Nephron (organoid): ENCODE measurements around the gene PTPRG.
A peak's percentile ranks its signal among the peaks of the same experiment; 100 is the strongest.

ENCODE experiments used
- H3K27ac Mint-ChIP-seq, 3 experiments: 2 replicates each; pipeline ENCODE4 v1.8.0; 2020; ENCODE audit warnings: mixed read lengths in 3 of 3, mild to moderate bottlenecking in 2 of 3, moderate library complexity in 1 of 3
- H3K27me3 Mint-ChIP-seq: 2 replicates; pipeline ENCODE4 v1.8.0; 2021; ENCODE audit warnings: low read depth, mild to moderate bottlenecking, moderate library complexity, mixed read lengths
- H3K36me3 Mint-ChIP-seq: 2 replicates; pipeline ENCODE4 v1.8.0; 2020; ENCODE audit warnings: low read depth, mixed read lengths
- H3K4me1 Mint-ChIP-seq: 2 replicates; pipeline ENCODE4 v1.8.0; 2020; ENCODE audit warnings: mixed read lengths
- H3K4me3 Mint-ChIP-seq, 3 experiments: 2 replicates each; pipeline ENCODE4 v1.8.0; 2020; ENCODE audit warnings: mild to moderate bottlenecking in 3 of 3, mixed read lengths in 3 of 3, moderate library complexity in 2 of 3
- H3K9me3 Mint-ChIP-seq: 2 replicates; pipeline ENCODE4 v1.8.0; 2020; ENCODE audit warnings: mixed read lengths
- TF ChIP-seq, protein P1 (sequence below), 3 experiments: fragments of 200-600 bp; sonication (generic); IDR thresholded peaks; one replicate each; pipeline ENCODE4 v1.5.0; 2021; ENCODE audit warnings: antibody characterized with exemption in 3 of 3; ENCODE audit not compliant: unreplicated experiment in 3 of 3

The PTPRG gene

DNA sequence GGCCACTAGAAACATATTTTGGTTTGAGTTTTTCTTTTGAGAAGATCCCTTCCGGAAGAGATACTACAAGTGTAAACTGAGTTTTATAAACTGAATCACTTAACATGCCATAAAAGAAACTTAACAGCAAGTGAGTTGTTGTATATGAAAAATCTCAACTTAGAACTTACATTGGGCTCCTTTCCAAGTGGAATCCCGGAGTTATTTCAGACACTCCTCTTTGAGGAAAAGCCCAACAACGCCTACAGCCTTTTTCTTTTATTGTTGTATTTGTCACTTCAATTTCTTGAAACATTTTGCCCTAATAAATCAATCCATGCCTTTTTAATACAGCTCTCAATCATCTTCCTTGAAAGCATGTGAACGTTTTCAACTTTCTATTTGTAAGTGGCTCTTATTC, 674.6 kb downstream of the PTPRG start:
- Mint-ChIP-seq H3K4me3 (no peak overlapping the region), H3K4me1 (peaks cover 33% of the 10 kb centered on the region), H3K27ac (no peak overlapping the region), H3K27me3 (no peaks in the 10 kb centered on the region), H3K9me3 (no peaks in the 10 kb centered on the region), H3K36me3 (no peaks in the 10 kb centered on the region)
- TF ChIP-seq, protein P1, sequence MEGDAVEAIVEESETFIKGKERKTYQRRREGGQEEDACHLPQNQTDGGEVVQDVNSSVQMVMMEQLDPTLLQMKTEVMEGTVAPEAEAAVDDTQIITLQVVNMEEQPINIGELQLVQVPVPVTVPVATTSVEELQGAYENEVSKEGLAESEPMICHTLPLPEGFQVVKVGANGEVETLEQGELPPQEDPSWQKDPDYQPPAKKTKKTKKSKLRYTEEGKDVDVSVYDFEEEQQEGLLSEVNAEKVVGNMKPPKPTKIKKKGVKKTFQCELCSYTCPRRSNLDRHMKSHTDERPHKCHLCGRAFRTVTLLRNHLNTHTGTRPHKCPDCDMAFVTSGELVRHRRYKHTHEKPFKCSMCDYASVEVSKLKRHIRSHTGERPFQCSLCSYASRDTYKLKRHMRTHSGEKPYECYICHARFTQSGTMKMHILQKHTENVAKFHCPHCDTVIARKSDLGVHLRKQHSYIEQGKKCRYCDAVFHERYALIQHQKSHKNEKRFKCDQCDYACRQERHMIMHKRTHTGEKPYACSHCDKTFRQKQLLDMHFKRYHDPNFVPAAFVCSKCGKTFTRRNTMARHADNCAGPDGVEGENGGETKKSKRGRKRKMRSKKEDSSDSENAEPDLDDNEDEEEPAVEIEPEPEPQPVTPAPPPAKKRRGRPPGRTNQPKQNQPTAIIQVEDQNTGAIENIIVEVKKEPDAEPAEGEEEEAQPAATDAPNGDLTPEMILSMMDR (IDR thresholded peaks at IDR 0.05; ENCODE audit: unreplicated experiment in 3 of 3) = no peak

DNA sequence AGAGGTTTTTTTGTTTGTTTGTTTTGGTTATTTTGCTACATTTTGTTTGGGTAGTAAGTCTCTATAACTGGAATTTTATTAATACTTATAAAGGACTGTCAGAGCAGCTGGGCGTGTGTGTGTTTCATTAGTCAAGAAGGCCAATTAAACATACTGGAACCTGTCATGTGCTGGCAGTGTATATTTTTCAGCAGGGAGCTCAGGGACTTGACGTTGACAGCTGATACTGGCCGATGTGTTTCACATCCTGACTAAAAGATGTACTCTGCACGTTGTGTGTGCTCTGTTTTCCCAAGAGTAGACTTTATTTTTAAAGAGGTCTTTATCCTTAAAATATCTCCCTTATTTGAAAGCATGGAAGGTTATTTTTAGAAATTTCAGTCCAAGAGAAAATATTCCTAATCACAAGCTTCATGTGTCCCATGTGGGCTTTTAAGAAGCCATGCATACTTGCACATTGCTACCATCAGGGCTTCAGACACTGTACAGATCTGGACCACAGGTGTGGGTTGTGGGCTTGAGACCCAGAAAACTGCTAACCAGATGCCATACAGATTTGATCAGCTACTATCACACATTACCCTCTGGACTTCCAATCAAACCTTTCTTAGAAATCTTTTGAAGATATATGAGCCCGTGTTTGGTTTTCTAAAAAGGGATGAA, 676.0 kb downstream of the PTPRG start:
- no peak overlapping the region for H3K4me3 Mint-ChIP-seq
- H3K9me3 Mint-ChIP-seq = no peaks in the 10 kb centered on the region
- no peaks in the 10 kb centered on the region for H3K36me3 Mint-ChIP-seq
- no peaks in the 10 kb centered on the region for H3K27me3 Mint-ChIP-seq
- TF ChIP-seq, protein P1 (IDR thresholded peaks at IDR 0.05; ENCODE audit: unreplicated experiment in 3 of 3) = no peak
- no peak overlapping the region for H3K27ac Mint-ChIP-seq
- H3K4me1 Mint-ChIP-seq = peaks cover 39% of the 10 kb centered on the region

DNA sequence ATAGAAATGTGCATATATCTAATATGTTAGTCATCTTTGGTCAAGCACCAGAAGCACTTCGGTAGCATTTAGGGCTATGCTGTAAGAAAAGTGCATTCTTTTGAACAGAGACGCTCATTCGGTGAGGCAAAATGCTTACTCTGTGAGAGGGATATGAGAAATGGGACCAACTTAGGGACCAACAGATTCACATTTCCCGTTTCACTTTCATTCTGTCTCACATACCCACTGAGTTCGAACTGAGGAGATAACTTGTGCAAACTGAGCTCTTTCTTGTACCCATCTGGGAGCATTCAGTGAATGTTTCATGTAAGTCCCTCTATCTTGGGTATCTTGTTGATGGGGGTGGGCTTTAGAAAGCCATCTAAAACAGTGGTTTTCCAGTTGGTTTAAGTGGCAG, 676.6 kb downstream of the PTPRG start:
- no peaks in the 10 kb centered on the region for H3K27me3 Mint-ChIP-seq
- no peak overlapping the region for H3K27ac Mint-ChIP-seq
- H3K36me3 Mint-ChIP-seq = no peaks in the 10 kb centered on the region
- no peaks in the 10 kb centered on the region for H3K9me3 Mint-ChIP-seq
- no peak overlapping the region for H3K4me3 Mint-ChIP-seq
- TF ChIP-seq, protein P1 (IDR thresholded peaks at IDR 0.05; ENCODE audit: unreplicated experiment in 3 of 3) = no peak
- peaks cover 39% of the 10 kb centered on the region for H3K4me1 Mint-ChIP-seq

DNA sequence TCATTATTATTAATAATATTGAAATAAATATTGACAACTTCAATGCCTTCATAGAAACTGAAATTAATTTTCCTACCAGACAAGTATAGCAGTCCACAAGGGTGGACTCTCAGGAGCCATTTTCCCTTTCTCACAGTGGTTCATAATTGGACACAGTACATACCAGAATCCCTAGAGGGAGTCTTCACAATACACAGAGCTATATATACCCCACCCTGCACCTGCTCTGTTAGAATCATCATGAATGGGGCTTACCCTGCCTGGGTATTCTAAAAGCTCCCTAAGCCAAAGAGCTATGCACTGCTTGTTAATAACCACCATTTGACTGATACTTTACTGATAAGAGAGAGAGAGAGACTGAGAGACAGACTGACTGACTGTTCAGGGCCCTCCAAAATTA, 677.1 kb downstream of the PTPRG start:
- Mint-ChIP-seq H3K36me3 (no peaks in the 10 kb centered on the region), H3K4me1 (peaks cover 36% of the 10 kb centered on the region), H3K4me3 (no peak overlapping the region), H3K9me3 (no peaks in the 10 kb centered on the region), H3K27me3 (no peaks in the 10 kb centered on the region), H3K27ac (no peak overlapping the region)
- TF ChIP-seq, protein P1 (IDR thresholded peaks at IDR 0.05; ENCODE audit: unreplicated experiment in 3 of 3) = no peak

DNA sequence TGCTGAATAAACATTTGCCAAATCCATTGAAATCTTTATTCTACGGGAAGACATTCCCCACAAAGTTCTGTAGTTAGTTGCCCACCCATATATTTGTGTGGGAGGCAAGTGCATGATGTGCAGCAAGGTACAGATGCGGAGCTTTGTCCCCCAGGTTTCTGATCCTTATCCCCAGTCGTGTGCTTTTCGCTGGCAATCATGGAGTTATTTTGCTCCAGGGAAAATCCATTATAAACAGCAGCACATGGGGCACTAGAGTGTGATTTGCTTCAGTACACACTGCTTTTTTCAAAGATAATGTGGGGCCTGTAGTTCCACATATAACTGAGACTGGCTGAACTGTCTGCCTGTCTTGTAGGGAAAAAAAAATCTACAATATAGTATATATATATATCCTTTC, 679.9 kb downstream of the PTPRG start:
- Mint-ChIP-seq H3K36me3 (peaks cover 13% of the 10 kb centered on the region), H3K9me3 (no peaks in the 10 kb centered on the region), H3K27ac (peak overlapping the region in 1 of 3 experiments; percentile 21), H3K4me3 (no peak overlapping the region), H3K27me3 (no peaks in the 10 kb centered on the region), H3K4me1 (peaks cover 26% of the 10 kb centered on the region)
- TF ChIP-seq, protein P1 (IDR thresholded peaks at IDR 0.05; ENCODE audit: unreplicated experiment in 3 of 3) = no peak

DNA sequence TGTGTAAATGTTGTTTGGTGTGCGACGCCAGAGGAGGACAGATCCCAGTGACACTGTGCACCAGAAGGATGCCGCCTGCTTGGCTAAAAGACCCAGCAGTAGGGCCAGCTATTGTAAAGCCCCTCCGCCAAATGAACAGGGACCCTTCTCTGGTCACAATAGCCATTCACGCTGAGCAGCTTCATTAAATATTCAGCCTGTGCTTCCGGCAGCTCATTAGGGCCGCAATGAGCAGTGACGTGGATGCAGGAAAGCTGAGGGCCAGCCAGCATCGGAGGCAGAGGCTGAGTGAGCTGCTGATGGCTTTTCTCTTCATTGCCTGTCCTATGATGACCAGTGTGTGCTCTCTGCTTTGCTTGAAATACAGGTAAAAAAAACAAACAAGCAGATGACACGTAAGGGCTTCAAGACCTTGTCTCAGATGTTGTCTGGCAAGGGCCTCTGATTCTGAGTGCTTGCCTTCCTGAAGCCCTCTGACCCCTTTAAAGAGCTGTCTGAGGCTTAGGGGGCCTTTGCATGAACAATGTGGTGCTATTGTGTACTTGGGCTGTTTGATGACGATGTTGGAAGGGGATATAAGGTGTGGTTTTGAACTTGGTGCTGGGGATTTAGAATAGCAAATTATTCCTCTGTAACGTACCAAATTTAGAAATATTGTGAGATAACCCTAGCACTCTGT, 681.6 kb downstream of the PTPRG start:
- H3K4me3 Mint-ChIP-seq = no peak overlapping the region
- no peaks in the 10 kb centered on the region for H3K27me3 Mint-ChIP-seq
- TF ChIP-seq, protein P1 (IDR thresholded peaks at IDR 0.05; ENCODE audit: unreplicated experiment in 3 of 3) = no peak
- H3K27ac Mint-ChIP-seq = peak overlapping the region in 1 of 3 experiments; percentile 59
- no peaks in the 10 kb centered on the region for H3K9me3 Mint-ChIP-seq
- H3K36me3 Mint-ChIP-seq = peaks cover 13% of the 10 kb centered on the region
- peaks cover 20% of the 10 kb centered on the region for H3K4me1 Mint-ChIP-seq
